ENCODE results near the gene PMAIP1. TPM values are rescaled to one million over a fixed set of nuclear protein-coding genes. Genes with fewer than 3 reads are reported as not detected.
A peak's percentile ranks its signal among the peaks of the same experiment; 100 is the strongest.

Gene PMAIP1
- total RNA-seq, 3 donors from 2014 or later: 1.2 to 2.2 (median 2.1) TPM

DNA sequence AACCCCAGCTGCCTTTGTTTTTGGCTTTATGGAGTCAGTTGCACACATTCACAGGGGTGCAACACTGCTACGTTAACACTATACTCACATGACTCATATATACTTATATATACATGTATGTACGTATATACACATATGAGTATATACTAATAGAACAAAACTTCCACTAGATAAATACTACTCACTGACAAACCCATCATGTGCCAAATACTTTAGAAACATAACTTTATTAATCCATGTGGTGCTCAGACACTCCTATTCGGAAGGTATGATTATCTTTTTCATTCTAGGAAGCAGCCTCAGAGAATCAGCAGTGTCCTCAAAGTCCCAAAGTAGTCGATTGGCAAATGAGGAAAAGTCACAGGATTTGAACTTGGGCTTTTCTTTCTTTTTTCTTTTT, 7.9 kb downstream of the PMAIP1 start:
- DNase-seq: no peak
- H3K36me3 ChIP-seq (ENCODE audit: low read depth): no peaks in the 10 kb centered on the region
- ATAC-seq: no peak
- no peak overlapping the region for H3K4me3 ChIP-seq
- intact Hi-C loops (cut with DNase I, micrococcal nuclease): no loop called here
- TF ChIP-seq, protein P1, sequence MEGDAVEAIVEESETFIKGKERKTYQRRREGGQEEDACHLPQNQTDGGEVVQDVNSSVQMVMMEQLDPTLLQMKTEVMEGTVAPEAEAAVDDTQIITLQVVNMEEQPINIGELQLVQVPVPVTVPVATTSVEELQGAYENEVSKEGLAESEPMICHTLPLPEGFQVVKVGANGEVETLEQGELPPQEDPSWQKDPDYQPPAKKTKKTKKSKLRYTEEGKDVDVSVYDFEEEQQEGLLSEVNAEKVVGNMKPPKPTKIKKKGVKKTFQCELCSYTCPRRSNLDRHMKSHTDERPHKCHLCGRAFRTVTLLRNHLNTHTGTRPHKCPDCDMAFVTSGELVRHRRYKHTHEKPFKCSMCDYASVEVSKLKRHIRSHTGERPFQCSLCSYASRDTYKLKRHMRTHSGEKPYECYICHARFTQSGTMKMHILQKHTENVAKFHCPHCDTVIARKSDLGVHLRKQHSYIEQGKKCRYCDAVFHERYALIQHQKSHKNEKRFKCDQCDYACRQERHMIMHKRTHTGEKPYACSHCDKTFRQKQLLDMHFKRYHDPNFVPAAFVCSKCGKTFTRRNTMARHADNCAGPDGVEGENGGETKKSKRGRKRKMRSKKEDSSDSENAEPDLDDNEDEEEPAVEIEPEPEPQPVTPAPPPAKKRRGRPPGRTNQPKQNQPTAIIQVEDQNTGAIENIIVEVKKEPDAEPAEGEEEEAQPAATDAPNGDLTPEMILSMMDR (IDR thresholded peaks at IDR 0.05): no peak
- no peaks in the 10 kb centered on the region for H3K4me1 ChIP-seq (ENCODE audit: low read depth)
- no peaks in the 10 kb centered on the region for H3K9me3 ChIP-seq

DNA sequence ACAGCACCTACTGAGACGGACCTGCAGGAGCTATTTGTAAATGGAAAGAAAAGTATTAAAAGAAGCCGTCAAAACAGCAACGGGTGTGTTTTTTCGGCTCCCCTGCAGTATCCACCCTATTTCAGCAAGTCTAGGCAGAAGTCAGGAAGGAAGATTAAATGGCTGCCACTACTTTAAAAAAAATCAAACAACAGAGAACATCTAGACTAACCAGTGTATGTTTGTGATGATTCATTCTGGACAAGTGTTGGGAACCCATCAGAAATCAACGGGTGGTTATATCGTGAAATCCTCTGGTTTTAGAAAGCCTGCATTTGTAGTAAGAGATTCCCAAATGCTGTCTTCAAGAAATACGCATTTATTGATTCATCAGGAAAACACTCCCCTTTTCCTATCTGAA, 9.0 kb downstream of the PMAIP1 start:
- Histone ChIP-seq H3K9me3 (no peaks in the 10 kb centered on the region), H3K4me3 (no peak overlapping the region), H3K4me1 (ENCODE audit: low read depth) (no peaks in the 10 kb centered on the region), H3K36me3 (ENCODE audit: low read depth) (no peaks in the 10 kb centered on the region)
- no peak for ATAC-seq
- TF ChIP-seq, protein P1 (IDR thresholded peaks at IDR 0.05): no peak
- DNase-seq: no peak
- intact Hi-C loops (cut with DNase I, micrococcal nuclease): no loop called here

DNA sequence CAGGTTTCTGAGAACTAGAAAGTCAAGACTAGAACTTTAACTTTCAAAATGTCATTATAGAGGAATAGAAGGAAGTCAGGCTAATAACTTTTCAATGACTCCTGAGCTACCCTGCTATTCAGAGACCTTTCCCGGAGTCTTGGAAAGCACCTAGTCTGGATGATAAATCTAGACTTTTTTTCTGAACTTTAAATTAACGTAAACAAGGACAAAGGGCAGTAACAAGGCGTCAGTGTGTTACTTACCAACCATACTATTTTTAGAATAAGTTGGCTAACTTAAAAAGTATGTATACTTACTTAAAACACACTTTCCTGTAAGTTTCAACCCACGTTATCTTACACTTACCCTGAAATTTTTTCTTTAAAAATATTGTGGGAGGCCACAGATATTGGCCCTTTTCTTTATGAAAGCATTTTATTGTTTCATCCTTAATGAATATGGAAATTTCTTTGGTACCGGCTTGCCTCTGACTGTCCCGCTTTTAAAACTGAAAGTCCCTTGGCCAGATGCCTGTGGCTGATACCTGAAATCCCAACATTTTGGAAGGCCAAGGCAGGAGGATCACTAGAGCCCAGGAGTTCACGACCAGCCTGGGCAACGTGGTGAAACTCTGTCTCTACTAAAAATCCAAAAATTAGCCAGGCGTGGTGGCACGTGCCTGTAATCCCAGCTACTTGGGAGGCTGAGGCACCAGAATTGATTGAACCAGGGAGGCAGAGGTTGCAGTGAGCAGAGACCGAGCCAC, 9.7 kb downstream of the PMAIP1 start:
- H3K4me1 ChIP-seq (ENCODE audit: low read depth): no peaks in the 10 kb centered on the region
- peak; percentile 35 for ATAC-seq
- TF ChIP-seq, protein P1 (IDR thresholded peaks at IDR 0.05): no peak
- no peak overlapping the region for H3K4me3 ChIP-seq
- no peaks in the 10 kb centered on the region for H3K36me3 ChIP-seq (ENCODE audit: low read depth)
- no peaks in the 10 kb centered on the region for H3K9me3 ChIP-seq
- DNase-seq: no peak
- intact Hi-C loops (cut with DNase I, micrococcal nuclease): no loop called here

DNA sequence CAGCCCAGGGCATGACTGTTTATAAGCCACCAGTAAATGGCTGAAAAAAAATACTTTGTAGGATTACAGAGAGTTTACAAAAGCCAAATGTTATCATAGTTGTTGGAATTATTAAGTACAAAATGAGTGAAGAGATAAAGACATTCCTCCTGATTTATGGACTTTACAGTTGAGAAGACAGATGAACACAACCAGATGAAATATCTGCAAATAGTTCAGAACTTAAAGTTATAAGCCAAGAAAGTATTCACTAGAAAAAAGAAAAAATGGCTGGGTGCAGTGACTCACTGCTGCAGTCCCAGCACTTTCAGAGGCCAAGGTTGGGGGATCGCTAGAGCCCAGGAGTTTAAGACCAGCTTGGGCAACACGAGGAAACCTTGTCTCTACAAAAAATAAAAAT, 11.2 kb downstream of the PMAIP1 start:
- intact Hi-C loops (cut with DNase I, micrococcal nuclease): no loop called here
- H3K4me1 ChIP-seq (ENCODE audit: low read depth): no peaks in the 10 kb centered on the region
- no peaks in the 10 kb centered on the region for H3K36me3 ChIP-seq (ENCODE audit: low read depth)
- H3K4me3 ChIP-seq: no peak overlapping the region
- no peaks in the 10 kb centered on the region for H3K9me3 ChIP-seq
- ATAC-seq (no peak), DNase-seq (no peak)
- TF ChIP-seq, protein P1 (IDR thresholded peaks at IDR 0.05): no peak

DNA sequence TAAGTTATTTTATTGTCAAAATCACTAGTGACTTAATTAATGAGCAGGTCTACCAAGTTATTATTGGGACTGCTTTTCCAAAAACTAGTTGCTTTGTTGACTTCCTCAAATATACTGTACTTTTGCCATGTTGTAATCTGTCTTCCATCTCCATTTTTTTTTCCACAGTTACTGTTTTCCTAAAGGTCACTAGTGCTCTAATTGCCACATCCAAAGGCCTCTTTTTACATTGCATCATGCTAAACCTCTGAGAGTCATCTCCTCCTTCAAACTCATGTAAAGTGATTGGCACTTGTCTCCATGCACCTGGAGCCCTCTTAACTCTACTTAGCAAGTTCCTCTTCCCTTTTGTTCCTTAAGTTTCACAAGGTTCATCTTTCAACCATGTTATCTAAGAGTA, 11.8 kb downstream of the PMAIP1 start:
- intact Hi-C loops (cut with DNase I, micrococcal nuclease): no loop called here

More for the DNA sequence above, 11.8 kb downstream of the PMAIP1 start:
- no peak overlapping the region for H3K4me3 ChIP-seq
- ATAC-seq: no peak
- H3K36me3 ChIP-seq (ENCODE audit: low read depth): no peaks in the 10 kb centered on the region
- no peaks in the 10 kb centered on the region for H3K4me1 ChIP-seq (ENCODE audit: low read depth)
- TF ChIP-seq, protein P1 (IDR thresholded peaks at IDR 0.05): no peak
- no peaks in the 10 kb centered on the region for H3K9me3 ChIP-seq
- no peak for DNase-seq

Data from mucosa of descending colon (tissue), 3 donors.